Nephron (organoid): ENCODE measurements around the gene PRKD1.

Experiments
- H3K27ac Mint-ChIP-seq, 3 experiments: 2 replicates each; pipeline ENCODE4 v1.8.0; 2020; ENCODE audit warnings: mixed read lengths in 3 of 3, mild to moderate bottlenecking in 2 of 3, moderate library complexity in 1 of 3
- H3K27me3 Mint-ChIP-seq: 2 replicates; pipeline ENCODE4 v1.8.0; 2021; ENCODE audit warnings: low read depth, mild to moderate bottlenecking, moderate library complexity, mixed read lengths
- H3K36me3 Mint-ChIP-seq: 2 replicates; pipeline ENCODE4 v1.8.0; 2020; ENCODE audit warnings: low read depth, mixed read lengths
- H3K4me1 Mint-ChIP-seq: 2 replicates; pipeline ENCODE4 v1.8.0; 2020; ENCODE audit warnings: mixed read lengths
- H3K4me3 Mint-ChIP-seq, 3 experiments: 2 replicates each; pipeline ENCODE4 v1.8.0; 2020; ENCODE audit warnings: mild to moderate bottlenecking in 3 of 3, mixed read lengths in 3 of 3, moderate library complexity in 2 of 3
- H3K9me3 Mint-ChIP-seq: 2 replicates; pipeline ENCODE4 v1.8.0; 2020; ENCODE audit warnings: mixed read lengths
- CTCF ChIP-seq, 3 experiments: fragments of 200-600 bp; sonication (generic); IDR thresholded peaks; one replicate each; pipeline ENCODE4 v1.5.0; 2021; ENCODE audit warnings: antibody characterized with exemption in 3 of 3; ENCODE audit not compliant: unreplicated experiment in 3 of 3

PRKD1 gene

DNA sequence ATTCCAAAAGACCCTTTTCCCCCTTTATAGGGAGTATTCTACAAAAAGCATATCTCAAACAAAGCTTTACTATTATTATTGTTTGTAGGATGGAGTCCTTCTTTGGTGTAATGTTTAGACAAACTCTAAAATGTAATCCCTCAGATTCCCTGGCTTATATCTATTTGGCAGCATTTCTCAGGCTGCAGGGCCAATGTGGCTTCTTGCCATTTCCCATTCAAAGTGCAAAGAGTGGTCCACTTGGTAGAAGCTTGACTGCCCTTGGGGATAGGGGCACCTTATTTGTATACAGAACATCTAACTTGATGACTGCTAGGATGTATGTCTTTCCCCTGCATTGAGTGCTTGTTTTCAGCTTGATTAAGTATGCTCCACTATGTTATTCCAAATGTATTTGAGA is 242.7 kb downstream of the PRKD1 start:
- Mint-ChIP-seq H3K4me1 (peaks cover 8% of the 10 kb centered on the region), H3K27ac (no peak overlapping the region), H3K36me3 (no peaks in the 10 kb centered on the region), H3K27me3 (no peaks in the 10 kb centered on the region), H3K4me3 (no peak overlapping the region), H3K9me3 (no peaks in the 10 kb centered on the region)
- no peak for TF ChIP-seq CTCF (IDR thresholded peaks at IDR 0.05; ENCODE audit: unreplicated experiment in 3 of 3)

GRCh38 chr14:29682789-29683188 is 244.9 kb downstream of the PRKD1 start:
- H3K36me3 Mint-ChIP-seq = no peaks in the 10 kb centered on the region

DNA sequence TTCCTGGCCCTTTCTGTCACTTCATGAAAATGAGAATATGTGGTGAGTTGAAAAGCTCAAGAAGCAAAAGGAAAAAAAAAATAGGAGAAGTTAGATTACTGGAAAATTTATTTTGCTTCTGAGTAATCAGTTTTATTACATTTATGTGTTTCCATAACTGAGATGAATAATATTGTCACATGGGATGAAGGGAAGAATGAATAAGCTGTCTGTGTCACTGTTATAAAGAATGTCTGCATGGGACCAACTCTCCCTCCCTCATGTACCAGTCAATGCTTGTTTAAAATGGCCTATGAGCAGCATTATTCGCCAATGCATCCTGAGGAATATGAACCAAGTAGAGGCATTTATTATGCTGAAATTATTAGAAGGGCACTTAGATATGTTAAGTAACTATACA is 246.3 kb downstream of the PRKD1 start:
- Mint-ChIP-seq H3K27ac (peak overlapping the region in 1 of 3 experiments; percentile 21), H3K36me3 (no peaks in the 10 kb centered on the region), H3K9me3 (no peaks in the 10 kb centered on the region), H3K27me3 (no peaks in the 10 kb centered on the region), H3K4me3 (no peak overlapping the region), H3K4me1 (no peaks in the 10 kb centered on the region)
- TF ChIP-seq CTCF (IDR thresholded peaks at IDR 0.05; ENCODE audit: unreplicated experiment in 3 of 3) = no peak

More at GRCh38 chr14:29682789-29683188, 244.9 kb downstream of the PRKD1 start:
- no peak overlapping the region for H3K27ac Mint-ChIP-seq
- H3K4me3 Mint-ChIP-seq = no peak overlapping the region
- no peaks in the 10 kb centered on the region for H3K9me3 Mint-ChIP-seq
- no peaks in the 10 kb centered on the region for H3K27me3 Mint-ChIP-seq
- no peak for TF ChIP-seq CTCF (IDR thresholded peaks at IDR 0.05; ENCODE audit: unreplicated experiment in 3 of 3)
- H3K4me1 Mint-ChIP-seq = peaks cover 3% of the 10 kb centered on the region

DNA sequence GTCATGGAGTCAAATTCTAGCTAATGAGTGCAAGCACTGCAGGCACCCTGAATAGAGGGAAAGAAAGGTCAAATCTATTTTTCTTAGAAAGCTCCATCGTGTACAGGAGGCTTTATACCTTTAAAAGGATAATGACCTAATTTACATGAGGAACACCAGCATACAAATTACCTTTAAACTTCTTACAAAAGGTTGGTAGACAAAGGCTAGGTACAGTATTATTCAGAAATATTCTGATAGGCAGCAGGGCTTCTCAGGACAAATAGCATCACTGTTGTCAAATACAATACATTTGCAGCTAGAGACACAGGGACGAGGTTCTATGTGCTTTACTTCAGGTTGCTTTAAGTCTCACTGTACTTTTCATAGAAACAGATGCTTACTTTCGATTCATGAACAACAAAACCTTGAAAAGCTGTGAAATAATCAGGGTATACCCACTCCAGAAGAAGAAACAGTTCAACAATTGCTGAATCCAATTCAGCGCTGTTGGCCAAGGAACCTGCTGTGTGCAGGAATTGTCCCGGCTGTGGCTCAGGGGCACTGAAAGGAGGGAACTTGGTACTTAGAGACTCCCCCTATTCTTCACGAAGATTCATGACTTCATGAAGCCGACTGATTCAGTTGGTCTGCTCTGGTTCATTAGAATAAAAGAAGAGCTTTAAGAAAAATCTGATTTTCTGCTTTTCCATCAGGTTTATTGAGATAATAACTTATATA is 252.9 kb downstream of the PRKD1 start:
- TF ChIP-seq CTCF (IDR thresholded peaks at IDR 0.05; ENCODE audit: unreplicated experiment in 3 of 3) = no peak
- Mint-ChIP-seq H3K27ac (no peak overlapping the region), H3K4me1 (no peaks in the 10 kb centered on the region), H3K4me3 (no peak overlapping the region), H3K27me3 (no peaks in the 10 kb centered on the region), H3K36me3 (no peaks in the 10 kb centered on the region), H3K9me3 (no peaks in the 10 kb centered on the region)

DNA sequence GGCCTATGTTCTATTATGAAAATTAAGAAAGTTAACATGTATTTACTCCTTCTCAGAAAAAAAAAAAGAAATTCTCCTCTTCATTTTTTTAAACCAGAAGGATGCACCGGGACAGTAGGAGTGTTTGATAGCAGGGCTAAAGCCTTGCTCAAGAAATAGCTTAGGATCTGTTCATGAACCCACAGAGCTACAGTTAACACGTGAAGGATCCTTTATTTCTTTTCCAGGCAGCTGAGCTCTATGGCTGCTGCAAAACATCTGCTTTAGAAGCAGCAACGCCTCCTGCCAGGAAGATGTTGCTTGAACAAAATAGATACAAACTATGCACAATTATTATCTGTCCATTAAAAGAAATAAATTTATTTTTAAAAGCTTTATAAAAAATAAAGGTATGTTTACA is 254.8 kb downstream of the PRKD1 start:
- H3K4me1 Mint-ChIP-seq = no peaks in the 10 kb centered on the region
- no peak overlapping the region for H3K4me3 Mint-ChIP-seq
- H3K27ac Mint-ChIP-seq = no peak overlapping the region
- no peak for TF ChIP-seq CTCF (IDR thresholded peaks at IDR 0.05; ENCODE audit: unreplicated experiment in 3 of 3)
- H3K36me3 Mint-ChIP-seq = no peaks in the 10 kb centered on the region
- no peaks in the 10 kb centered on the region for H3K27me3 Mint-ChIP-seq
- H3K9me3 Mint-ChIP-seq = no peaks in the 10 kb centered on the region

GRCh38 chr14:29671034-29671433 is 256.6 kb downstream of the PRKD1 start:
- no peak for TF ChIP-seq CTCF (IDR thresholded peaks at IDR 0.05; ENCODE audit: unreplicated experiment in 3 of 3)
- no peaks in the 10 kb centered on the region for H3K9me3 Mint-ChIP-seq
- H3K27me3 Mint-ChIP-seq = no peaks in the 10 kb centered on the region
- no peaks in the 10 kb centered on the region for H3K4me1 Mint-ChIP-seq
- H3K36me3 Mint-ChIP-seq = no peaks in the 10 kb centered on the region
- H3K4me3 Mint-ChIP-seq = no peak overlapping the region
- no peak overlapping the region for H3K27ac Mint-ChIP-seq
